BJ (cell line): ENCODE data around the gene OR4D1. TPM values are rescaled to one million over a fixed set of nuclear protein-coding genes. Genes with fewer than 3 reads are reported as not detected.

Experiments
- CTCF ChIA-PET: fragments of 350-600 bp; formaldehyde crosslinking; extraction: SDS; loops from one replicate; lab custom pipeline; 2021; ENCODE audit warnings: antibody characterized with exemption, inconsistent platforms; lab: Yijun Ruan, JAX
- POLR2A ChIA-PET: fragments of 300-600 bp; sonication (Branson Sonifier 250); formaldehyde crosslinking; extraction: SDS; loops from one replicate; lab custom pipeline; 2021; ENCODE audit warnings: antibody characterized with exemption; lab: Charles Lee
- DNase-seq: peaks from one replicate; pipeline ENCODE4 v3.0.0-alpha.2; 2011; ENCODE audit warnings: low read depth
- H3K27me3 ChIP-seq: 2 replicates; pipeline ENCODE4 v1.6.0; 2011; ENCODE audit warnings: low read length; ENCODE audit not compliant: control insufficient read depth, insufficient read depth
- H3K36me3 ChIP-seq: 2 replicates; pipeline ENCODE4 v1.5.1; 2011; ENCODE audit warnings: low read length; ENCODE audit not compliant: control insufficient read depth, insufficient read depth
- H3K4me3 ChIP-seq: 2 replicates; pipeline ENCODE4 v1.5.1; 2011; ENCODE audit warnings: low read depth, mild to moderate bottlenecking, control low read depth, low read length
- CTCF ChIP-seq: IDR thresholded peaks from 2 replicates; pipeline ENCODE4 v1.5.1; 2011; ENCODE audit warnings: low read depth, mild to moderate bottlenecking, control low read depth, inconsistent platforms, low read length, moderate library complexity; ENCODE audit not compliant: insufficient read depth
- polyA plus RNA-seq: library from polyadenylated mRNA; depleted of rRNA; stranded (reverse); fragments of >200 nt; gene quantifications from 2 replicates; pipeline ENCODE4 v1.2.3, GENCODE V29; 2011

The OR4D1 gene
- polyA plus RNA-seq, 1 experiment: not detected

GRCh38 chr17:58174871-58175270 lies 26.7 kb downstream of the OR4D1 start:
- DNase-seq: no peak
- no peaks in the 10 kb centered on the region; the same call in 1 of the 2 replicates for H3K27me3 ChIP-seq
- no peak overlapping the region for H3K4me3 ChIP-seq
- POLR2A ChIA-PET: no interaction called here
- TF ChIP-seq CTCF: no peak
- no peaks in the 10 kb centered on the region for H3K36me3 ChIP-seq
- CTCF ChIA-PET: interaction anchor here (1.8 kb wide), 1 partner anchor 62 kb away, joined by 4 read pairs; no protein-coding TSS in a partner anchor

- no peaks in the 10 kb centered on the region; the same call in 1 of the 2 replicates for H3K27me3 ChIP-seq
- H3K4me3 ChIP-seq: no peak overlapping the region
- no peak for DNase-seq
- TF ChIP-seq CTCF: no peak
- no peaks in the 10 kb centered on the region for H3K36me3 ChIP-seq
- ChIA-PET CTCF (interaction anchor here (1.1 to 1.8 kb wide), 2 partner anchors 24 to 64 kb away, joined by 3 to 4 read pairs; no protein-coding TSS in a partner anchor), POLR2A (no interaction called here)
These were observed 28.0 kb downstream of the OR4D1 start for GRCh38 chr17:58176200-58176599.

- DNase-seq: no peak
- CTCF ChIA-PET: no interaction called here
- POLR2A ChIA-PET: no interaction called here
- Histone ChIP-seq H3K4me3 (no peak overlapping the region), H3K36me3 (no peaks in the 10 kb centered on the region), H3K27me3 (peaks cover 2% of the 10 kb centered on the region)
- TF ChIP-seq CTCF: no peak
These were observed 33.6 kb downstream of the OR4D1 start for GRCh38 chr17:58181796-58182195.

GRCh38 chr17:58183514-58183913 lies 35.3 kb downstream of the OR4D1 start:
- H3K27me3 ChIP-seq: peaks cover 5% of the 10 kb centered on the region
- no peaks in the 10 kb centered on the region for H3K36me3 ChIP-seq
- ChIA-PET POLR2A (no interaction called here), CTCF (interaction anchor here (1.3 kb wide), 1 partner anchor 66 kb away, joined by 3 read pairs; no protein-coding TSS in a partner anchor)
- H3K4me3 ChIP-seq: no peak overlapping the region
- no peak for TF ChIP-seq CTCF
- no peak for DNase-seq

GRCh38 chr17:58184308-58184985 lies 36.3 kb downstream of the OR4D1 start:
- no peak overlapping the region for H3K4me3 ChIP-seq
- TF ChIP-seq CTCF: no peak
- H3K36me3 ChIP-seq: no peaks in the 10 kb centered on the region
- ChIA-PET CTCF (interaction anchor here (1.3 kb wide), 1 partner anchor 65 kb away, joined by 3 read pairs; no protein-coding TSS in a partner anchor), POLR2A (no interaction called here)
- H3K27me3 ChIP-seq: peaks cover 5% of the 10 kb centered on the region
- no peak for DNase-seq
